Gastrocnemius medialis (tissue), 4 donors: ENCODE data around the gene GLI2. TPM values are rescaled to one million over a fixed set of nuclear protein-coding genes. Genes with fewer than 3 reads are reported as not detected.

ENCODE experiments used
- ATAC-seq, 2 donors: fragments of 150-250 bp; one replicate each; pipeline ENCODE4 v1.9.1; 2016
- DNase-seq, 2 donors: peaks; one replicate each; pipeline ENCODE4 v3.0.0-alpha.2; 2019
- H3K27ac ChIP-seq, 4 donors: fragments of 200-600 bp; sonication (generic); 1 replicate in 1 of 4; 2 replicates in 3 of 4; pipeline ENCODE4 v1.5.1; 2016 to 2018; ENCODE audit warnings: mild to moderate bottlenecking in 2 of 4, moderate library complexity in 1 of 4
- H3K27me3 ChIP-seq, 3 donors: fragments of 200-600 bp; sonication (generic) in 2 of 3; 1 replicate in 1 of 3; 2 replicates in 2 of 3; pipeline versions ENCODE4 v1.5.1 to v1.6.0; 2016 to 2019; ENCODE audit warnings: mild to moderate bottlenecking in 1 of 3, moderate library complexity in 1 of 3
- H3K36me3 ChIP-seq, 2 donors: fragments of 200-600 bp; sonication (generic) in 1 of 2; one replicate each; pipeline ENCODE4 v1.5.1; 2017 to 2018
- H3K4me1 ChIP-seq, 2 donors: fragments of 200-600 bp; sonication (generic) in 1 of 2; one replicate each; pipeline ENCODE4 v1.5.1; 2016 to 2017; ENCODE audit warnings: mild to moderate bottlenecking in 2 of 2
- H3K4me3 ChIP-seq, 4 donors: fragments of 200-600 bp; sonication (generic) in 3 of 4; 1 replicate in 1 of 4; 2 replicates in 3 of 4; pipeline ENCODE4 v1.5.1; 2016 to 2019; ENCODE audit warnings: mild to moderate bottlenecking in 2 of 4
- H3K9me3 ChIP-seq, 3 donors: fragments of 200-600 bp; sonication (generic) in 2 of 3; 1 replicate in 1 of 3; 2 replicates in 2 of 3; pipeline ENCODE4 v1.5.1; 2016 to 2019
- POLR2A ChIP-seq, 2 donors: fragments of 450-650 bp; IDR thresholded peaks; one replicate each; pipeline ENCODE4 v1.6.1; 2017; ENCODE audit warnings: antibody characterized with exemption in 2 of 2, mild to moderate bottlenecking in 2 of 2, moderate library complexity in 2 of 2
- in situ Hi-C, 4 donors: fragments of 200-750 bp; cut with MboI; loops; one replicate each; pipeline versions ENCODE4 v1.15.0 to v1.8.0; 2017; ENCODE audit warnings: low sequenced_read_pairs in 4 of 4
- intact Hi-C: fragments of 100-400 bp; cut with DNase I; formaldehyde crosslinking; loops from one replicate; pipeline ENCODE4 v1.15.1; 2023; ENCODE audit warnings: low total_unique reads
- total RNA-seq, 4 donors: library from RNA; depleted of rRNA; stranded (reverse); fragments of >200 nt; gene quantifications; one replicate each; pipeline versions ENCODE4 v1.1.0 to v1.2.3, GENCODE V29; 2016
- TF ChIP-seq, protein P1 (sequence below), 5 experiments: fragments of 450-650 bp in 3 of 5; fragments of 200-600 bp in 2 of 5; sonication (generic) in 2 of 5; IDR thresholded peaks in 4 of 5; conservative IDR thresholded peaks in 1 of 5; 1 replicate in 4 of 5; 2 replicates in 1 of 5; pipeline ENCODE4 v1.5.1; 2016 to 2019; ENCODE audit warnings: antibody characterized with exemption in 5 of 5, mild to moderate bottlenecking in 3 of 5, moderate library complexity in 3 of 5

Gene GLI2
- total RNA-seq = under 1 TPM; 0.27 to 0.49 (median 0.29) TPM

- in situ Hi-C loops (no loop called here), intact Hi-C loops (loop anchor here (2.0 to 10.0 kb wide), 4 partner anchors 129 to 1991 kb away; no protein-coding TSS in a partner anchor)
- peak within 1 kb of the TSS; percentile 51 to 66 (median 60) for H3K27ac ChIP-seq
- peaks cover 54 to 56% (median 56%) of the 10 kb centered on the region in 3 donors for H3K27me3 ChIP-seq
- H3K4me1 ChIP-seq = peaks cover 0 to 22% of the 10 kb centered on the region in 2 donors
- peak; percentile 44 to 51 for DNase-seq
- H3K36me3 ChIP-seq = no peaks in the 10 kb centered on the region
- H3K4me3 ChIP-seq = peak within 1 kb of the TSS; percentile 51 to 60 (median 56)
- peak; percentile 78 to 82 for ATAC-seq
- no peaks in the 10 kb centered on the region for H3K9me3 ChIP-seq
- TF ChIP-seq, protein P1, sequence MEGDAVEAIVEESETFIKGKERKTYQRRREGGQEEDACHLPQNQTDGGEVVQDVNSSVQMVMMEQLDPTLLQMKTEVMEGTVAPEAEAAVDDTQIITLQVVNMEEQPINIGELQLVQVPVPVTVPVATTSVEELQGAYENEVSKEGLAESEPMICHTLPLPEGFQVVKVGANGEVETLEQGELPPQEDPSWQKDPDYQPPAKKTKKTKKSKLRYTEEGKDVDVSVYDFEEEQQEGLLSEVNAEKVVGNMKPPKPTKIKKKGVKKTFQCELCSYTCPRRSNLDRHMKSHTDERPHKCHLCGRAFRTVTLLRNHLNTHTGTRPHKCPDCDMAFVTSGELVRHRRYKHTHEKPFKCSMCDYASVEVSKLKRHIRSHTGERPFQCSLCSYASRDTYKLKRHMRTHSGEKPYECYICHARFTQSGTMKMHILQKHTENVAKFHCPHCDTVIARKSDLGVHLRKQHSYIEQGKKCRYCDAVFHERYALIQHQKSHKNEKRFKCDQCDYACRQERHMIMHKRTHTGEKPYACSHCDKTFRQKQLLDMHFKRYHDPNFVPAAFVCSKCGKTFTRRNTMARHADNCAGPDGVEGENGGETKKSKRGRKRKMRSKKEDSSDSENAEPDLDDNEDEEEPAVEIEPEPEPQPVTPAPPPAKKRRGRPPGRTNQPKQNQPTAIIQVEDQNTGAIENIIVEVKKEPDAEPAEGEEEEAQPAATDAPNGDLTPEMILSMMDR (IDR thresholded peaks at IDR 0.05 in 4 of 5, conservative IDR thresholded peaks at IDR 0.05 in 1 of 5) = peak; percentile 18 to 74 (median 51)
- no peak for TF ChIP-seq POLR2A (IDR thresholded peaks at IDR 0.05)
Measured at GRCh38 chr2:120735746-120736170, at the start of gene GLI2. GLI2 (plus strand) TSS chr2:120735868; CDS start chr2:120797321, 61,453 bp downstream.

DNA sequence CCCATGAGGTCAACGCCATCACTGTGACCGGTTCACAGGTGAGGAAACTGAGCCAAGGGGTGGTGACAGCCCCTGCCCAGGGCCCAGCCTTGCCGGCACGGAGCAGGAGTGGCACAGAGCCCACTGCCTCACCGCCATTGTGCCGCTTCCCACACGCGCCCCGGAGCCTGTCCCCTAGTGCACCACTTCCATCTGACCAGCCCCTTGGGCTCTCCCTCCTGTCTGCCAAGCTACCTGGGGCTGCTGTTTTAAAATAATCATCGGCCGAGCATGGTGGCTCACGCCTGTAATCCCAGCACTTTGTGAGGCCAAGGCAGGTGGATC, 49.7 kb upstream of the GLI2 start:
- TF ChIP-seq, protein P1 (IDR thresholded peaks at IDR 0.05 in 4 of 5, conservative IDR thresholded peaks at IDR 0.05 in 1 of 5) = no peak
- no peak for TF ChIP-seq POLR2A (IDR thresholded peaks at IDR 0.05)
- DNase-seq (no peak), ATAC-seq (no peak)
- intact Hi-C loops = loop anchor here (10.0 kb wide), 1 partner anchor 581 kb away; no protein-coding TSS in a partner anchor
- H3K9me3 ChIP-seq = no peaks in the 10 kb centered on the region
- no peak overlapping the region for H3K4me3 ChIP-seq
- in situ Hi-C loops = loop anchor here in 1 of 4 donors (25.0 kb wide), 1 partner anchor 974 kb away; no protein-coding TSS in a partner anchor
- no peak overlapping the region for H3K27ac ChIP-seq
- no peaks in the 10 kb centered on the region for H3K4me1 ChIP-seq
- no peaks in the 10 kb centered on the region for H3K27me3 ChIP-seq
- no peaks in the 10 kb centered on the region for H3K36me3 ChIP-seq

GRCh38 chr2:120686511-120687168, 49.0 kb upstream of the GLI2 start:
- H3K4me1 ChIP-seq = no peaks in the 10 kb centered on the region
- no peak overlapping the region for H3K4me3 ChIP-seq
- intact Hi-C loops = loop anchor here (10.0 kb wide), 1 partner anchor 582 kb away; no protein-coding TSS in a partner anchor
- H3K36me3 ChIP-seq = no peaks in the 10 kb centered on the region
- no peaks in the 10 kb centered on the region for H3K27me3 ChIP-seq
- DNase-seq = no peak
- no peak overlapping the region for H3K27ac ChIP-seq
- no peak for ATAC-seq
- in situ Hi-C loops = loop anchor here in 1 of 4 donors (25.0 kb wide), 1 partner anchor 974 kb away; no protein-coding TSS in a partner anchor
- TF ChIP-seq POLR2A (IDR thresholded peaks at IDR 0.05) = no peak
- TF ChIP-seq, protein P1 (IDR thresholded peaks at IDR 0.05 in 4 of 5, conservative IDR thresholded peaks at IDR 0.05 in 1 of 5) = no peak
- no peaks in the 10 kb centered on the region for H3K9me3 ChIP-seq

GRCh38 chr2:120687210-120687609, 48.5 kb upstream of the GLI2 start:
- intact Hi-C loops (loop anchor here (10.0 kb wide), 1 partner anchor 582 kb away; no protein-coding TSS in a partner anchor), in situ Hi-C loops (loop anchor here in 1 of 4 donors (25.0 kb wide), 1 partner anchor 975 kb away; no protein-coding TSS in a partner anchor)
- DNase-seq (no peak), ATAC-seq (no peak)
- H3K36me3 ChIP-seq = no peaks in the 10 kb centered on the region
- H3K4me3 ChIP-seq = no peak overlapping the region
- no peaks in the 10 kb centered on the region for H3K4me1 ChIP-seq
- TF ChIP-seq, protein P1 (IDR thresholded peaks at IDR 0.05 in 4 of 5, conservative IDR thresholded peaks at IDR 0.05 in 1 of 5) = no peak
- no peak for TF ChIP-seq POLR2A (IDR thresholded peaks at IDR 0.05)
- H3K27me3 ChIP-seq = no peaks in the 10 kb centered on the region
- no peak overlapping the region for H3K27ac ChIP-seq
- H3K9me3 ChIP-seq = no peaks in the 10 kb centered on the region
